Activated T-cell treated with anti-CD3 and anti-CD28 coated beads, Interleukin-2, amount 50 U/mL, for 48 hours (primary cell): ENCODE results near the gene CAB39.

Experiments used
- DNase-seq, 2 experiments: peaks; one replicate each; pipeline ENCODE4 v3.0.0-alpha.2; 2020

CAB39 gene

DNA sequence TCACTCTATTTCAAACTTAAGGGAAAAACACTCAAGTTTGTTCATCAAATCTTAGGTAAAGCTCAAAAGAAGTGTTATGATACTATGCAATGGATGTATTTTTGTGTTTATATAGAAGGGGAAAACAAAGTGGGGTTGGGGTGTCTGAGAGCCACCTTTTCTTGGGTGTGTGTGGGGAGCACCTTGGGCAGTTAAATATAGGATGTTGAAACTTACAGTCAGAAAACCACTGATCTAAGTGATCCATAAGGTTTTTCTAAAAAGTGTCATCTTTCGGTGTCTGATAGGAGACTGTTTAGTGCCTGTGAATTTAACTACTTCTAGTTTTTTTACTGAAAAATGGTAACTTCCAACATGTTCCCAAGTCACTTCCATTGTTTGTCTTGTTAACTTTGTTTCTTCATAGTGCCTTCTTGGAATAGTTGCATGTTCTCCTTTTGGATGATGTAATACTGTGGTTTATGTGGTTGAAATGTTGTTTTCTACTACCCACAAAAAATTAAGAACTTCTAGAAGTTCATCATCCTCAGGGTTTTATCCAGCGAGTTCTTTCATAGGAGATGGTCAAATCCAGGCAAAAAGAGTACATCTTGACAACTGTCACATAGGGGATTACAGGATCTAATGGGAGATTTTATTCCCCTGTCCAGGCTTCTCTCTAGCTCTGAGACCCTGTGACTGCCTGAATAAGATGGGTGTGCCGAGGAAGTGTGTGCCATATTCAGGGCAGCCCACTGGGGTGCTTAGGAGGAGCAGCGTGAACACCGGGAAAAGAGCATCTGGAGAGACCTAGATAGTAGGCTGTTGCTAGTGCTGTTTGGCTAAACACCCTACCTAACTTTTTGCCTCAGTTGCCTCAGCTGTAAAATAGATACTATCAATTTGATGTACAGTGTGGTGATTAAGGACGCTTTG is 46.2 kb downstream of the CAB39 start:
- DNase-seq: no peak

GRCh38 chr2:230759481-230760167 is 47.0 kb downstream of the CAB39 start:
- no peak for DNase-seq

GRCh38 chr2:230761704-230762103 is 49.1 kb downstream of the CAB39 start:
- no peak for DNase-seq

GRCh38 chr2:230762317-230762896 is 49.8 kb downstream of the CAB39 start:
- DNase-seq: peak in 1 of 2 experiments; percentile 37

DNA sequence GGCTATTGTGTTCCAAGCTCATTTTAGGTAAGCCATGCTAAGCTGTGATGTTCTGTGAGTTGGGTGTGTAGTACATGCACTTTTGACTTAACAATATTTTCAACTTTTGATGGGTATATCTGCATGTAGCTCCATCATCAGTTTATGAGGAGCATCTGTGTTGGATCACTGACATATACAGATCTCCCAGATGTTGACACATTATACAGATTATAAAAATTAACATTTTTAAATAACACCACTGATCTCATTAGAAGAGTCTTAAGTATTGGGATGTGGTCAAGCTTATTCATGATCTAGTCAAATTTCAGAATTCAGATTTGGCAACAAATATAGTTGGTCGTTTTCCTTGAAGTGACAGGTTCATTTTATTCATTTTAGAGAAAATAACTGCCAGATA is 51.7 kb downstream of the CAB39 start:
- no peak for DNase-seq

- DNase-seq: no peak
These were observed 53.1 kb downstream of the CAB39 start for GRCh38 chr2:230765611-230766300.

- DNase-seq: no peak
These were observed 55.3 kb downstream of the CAB39 start for GRCh38 chr2:230767862-230768388.

DNA sequence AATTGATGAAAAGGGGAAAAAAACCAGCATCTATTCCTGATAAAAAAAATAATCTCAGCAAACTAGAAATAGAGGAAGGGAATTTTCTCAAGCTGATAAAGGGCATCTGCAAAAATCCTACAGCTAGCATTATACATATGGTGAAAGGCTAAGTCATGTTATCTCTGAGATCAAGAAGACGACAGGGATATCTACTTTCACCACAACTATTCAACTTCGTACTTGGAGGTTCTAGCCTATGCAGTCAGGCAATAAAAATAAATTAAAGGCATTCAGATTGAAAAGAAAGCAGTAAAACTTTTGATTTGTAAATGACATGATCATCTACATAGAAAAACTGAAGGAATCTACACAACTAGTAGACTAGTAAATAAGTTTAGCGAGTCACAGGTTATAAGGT is 58.2 kb downstream of the CAB39 start:
- no peak for DNase-seq

- DNase-seq: no peak
These were observed 59.5 kb downstream of the CAB39 start for GRCh38 chr2:230772156-230772555.

GRCh38 chr2:230773039-230773773 is 60.6 kb downstream of the CAB39 start:
- DNase-seq: no peak

DNA sequence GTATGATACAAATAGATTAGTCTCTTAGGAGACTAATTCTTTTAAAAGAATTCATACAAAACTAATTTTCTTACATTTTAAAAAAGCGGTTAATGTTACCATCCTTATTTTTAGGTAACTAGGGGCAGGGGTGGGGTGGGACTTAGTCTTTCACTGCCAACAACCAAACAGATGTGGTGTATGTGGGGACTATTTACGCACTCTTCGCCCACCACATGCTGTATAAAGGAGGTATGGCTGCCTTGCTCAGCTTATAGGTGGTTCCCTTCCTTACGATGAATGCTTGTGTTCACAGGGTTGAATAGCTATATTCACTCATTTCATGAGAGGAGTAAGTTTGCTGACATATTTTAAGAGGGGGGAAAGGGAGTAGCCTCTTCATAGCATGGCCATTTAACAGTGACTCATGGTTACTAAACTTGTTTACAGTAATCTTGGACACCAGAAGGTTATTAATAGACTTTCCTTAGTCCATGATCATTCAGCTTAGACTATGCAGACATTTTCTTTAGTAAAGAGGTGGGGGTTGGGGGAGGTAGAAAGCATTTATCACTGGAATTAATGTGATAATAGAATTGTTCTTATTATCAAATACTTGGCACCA is 61.8 kb downstream of the CAB39 start:
- DNase-seq: no peak

GRCh38 chr2:230775737-230776136 is 63.1 kb downstream of the CAB39 start:
- no peak for DNase-seq

GRCh38 chr2:230777721-230778120 is 65.1 kb downstream of the CAB39 start:
- DNase-seq: no peak

GRCh38 chr2:230778350-230779063 is 65.9 kb downstream of the CAB39 start:
- no peak for DNase-seq

- peak in 1 of 2 experiments; percentile 38 for DNase-seq
These were observed 66.5 kb downstream of the CAB39 start for GRCh38 chr2:230779126-230779525.

DNA sequence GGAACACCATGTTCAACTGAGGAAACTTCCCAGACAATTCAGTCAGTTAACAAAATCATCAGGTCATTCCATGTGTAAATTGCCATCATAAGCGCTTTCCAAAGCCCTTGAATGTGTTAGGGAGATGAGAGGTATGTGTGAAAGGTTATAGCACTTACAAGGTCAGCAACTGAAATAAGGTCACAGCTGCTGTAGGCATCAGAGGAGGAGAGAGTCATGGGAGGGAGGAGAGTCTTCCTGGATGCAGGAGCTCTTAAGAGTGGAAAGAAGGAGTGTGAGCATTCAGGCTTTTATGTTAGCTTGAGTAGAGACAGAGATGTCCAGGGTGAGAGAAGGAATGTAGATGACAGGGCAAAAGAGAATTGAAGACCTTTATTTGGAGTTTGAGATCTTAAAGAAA is 67.0 kb downstream of the CAB39 start:
- DNase-seq: no peak

GRCh38 chr2:230781130-230781797 is 68.6 kb downstream of the CAB39 start:
- DNase-seq: peak; percentile 41 to 48

DNA sequence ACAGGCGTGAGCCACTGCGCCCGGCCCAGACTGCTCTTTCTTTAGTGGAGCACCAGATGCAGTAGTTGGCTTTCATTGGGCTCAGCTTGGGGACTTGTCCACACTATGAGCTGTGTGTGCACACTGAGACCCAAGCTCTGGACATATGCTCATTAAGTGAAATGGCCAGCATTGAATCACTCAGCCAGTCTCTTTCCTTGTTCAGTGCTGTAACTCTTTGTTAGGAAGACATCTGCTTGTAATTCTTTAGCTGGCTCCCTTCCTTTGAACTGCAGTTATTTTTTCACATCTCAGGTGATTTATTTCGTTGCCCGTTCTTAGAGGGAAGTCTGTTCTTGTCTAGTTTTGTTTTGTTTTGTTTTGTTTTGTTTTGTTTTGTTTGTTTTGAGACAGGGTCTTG is 70.5 kb downstream of the CAB39 start:
- no peak for DNase-seq

- DNase-seq: no peak
These were observed 72.2 kb downstream of the CAB39 start for GRCh38 chr2:230784795-230785194.

DNA sequence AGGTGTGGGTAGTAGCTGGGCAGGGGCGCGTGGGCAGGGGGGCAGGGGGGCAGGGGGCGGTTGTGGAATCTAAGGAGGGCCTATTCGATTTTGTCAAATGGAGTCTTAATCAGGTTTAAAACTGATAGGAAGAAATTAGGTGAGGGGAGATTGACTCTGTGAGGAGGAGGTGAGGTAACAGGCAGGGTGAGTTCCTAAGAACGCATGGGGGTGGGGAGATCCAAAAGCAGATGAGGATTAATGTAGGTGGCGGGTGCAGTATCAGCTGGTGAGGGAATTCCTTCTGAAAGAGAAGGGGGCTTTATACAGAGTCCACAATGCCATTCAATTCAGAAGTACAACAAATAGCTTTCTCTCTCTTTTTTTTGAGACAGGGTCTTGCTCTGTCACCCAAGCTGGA is 72.7 kb downstream of the CAB39 start:
- DNase-seq: no peak

GRCh38 chr2:230787101-230787500 is 74.5 kb downstream of the CAB39 start:
- DNase-seq: no peak
